Measurements from ENCODE around the gene PLVAP. TPM values are rescaled to one million over a fixed set of nuclear protein-coding genes. Genes with fewer than 3 reads are reported as not detected.

Gene PLVAP
- total RNA-seq, 2 experiments from 2014 or later = not detected

DNA sequence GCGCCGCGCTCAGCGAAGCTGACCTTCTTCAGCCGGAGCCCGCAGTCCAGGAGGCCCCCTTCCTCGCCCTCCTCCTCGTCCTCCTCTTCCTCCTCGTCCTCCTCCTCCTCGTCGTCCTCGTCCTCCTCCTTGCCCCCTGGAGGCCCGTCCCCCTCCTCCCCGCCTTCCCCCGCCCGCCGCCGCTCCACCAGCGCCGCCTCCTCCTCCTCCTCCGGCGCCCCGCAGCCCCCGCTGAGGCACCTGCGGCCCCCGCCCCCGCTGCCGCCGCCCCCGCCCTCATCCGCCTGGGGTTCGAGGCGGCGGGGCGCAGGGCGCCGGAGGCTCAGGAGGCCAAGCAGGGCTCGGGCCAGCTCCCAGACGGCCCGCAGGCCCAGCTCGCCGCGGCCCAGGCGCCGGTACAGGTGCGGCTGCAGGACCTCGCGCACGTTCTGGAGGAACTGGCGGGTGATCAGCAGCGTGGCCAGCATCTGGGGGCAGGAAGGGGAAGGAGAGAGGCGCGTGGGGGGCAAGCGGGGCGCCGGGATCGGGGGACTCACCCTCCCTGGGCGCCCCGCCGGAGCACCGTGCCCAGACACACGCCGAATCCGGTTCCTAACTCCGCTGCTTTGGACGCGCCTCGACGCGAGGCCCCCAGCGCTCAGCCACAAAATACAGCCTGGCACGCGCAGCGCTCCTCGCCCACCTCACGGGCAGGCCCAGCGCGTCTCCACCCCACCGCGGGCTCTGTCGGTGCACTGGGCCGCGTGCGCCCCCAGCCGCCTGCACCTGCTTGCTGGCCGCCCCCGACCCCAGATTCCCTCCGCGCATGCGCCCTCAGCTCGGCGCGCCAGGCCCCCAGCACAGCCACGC lies 48.4 kb downstream of the PLVAP start:
- TF ChIP-seq, protein P1, sequence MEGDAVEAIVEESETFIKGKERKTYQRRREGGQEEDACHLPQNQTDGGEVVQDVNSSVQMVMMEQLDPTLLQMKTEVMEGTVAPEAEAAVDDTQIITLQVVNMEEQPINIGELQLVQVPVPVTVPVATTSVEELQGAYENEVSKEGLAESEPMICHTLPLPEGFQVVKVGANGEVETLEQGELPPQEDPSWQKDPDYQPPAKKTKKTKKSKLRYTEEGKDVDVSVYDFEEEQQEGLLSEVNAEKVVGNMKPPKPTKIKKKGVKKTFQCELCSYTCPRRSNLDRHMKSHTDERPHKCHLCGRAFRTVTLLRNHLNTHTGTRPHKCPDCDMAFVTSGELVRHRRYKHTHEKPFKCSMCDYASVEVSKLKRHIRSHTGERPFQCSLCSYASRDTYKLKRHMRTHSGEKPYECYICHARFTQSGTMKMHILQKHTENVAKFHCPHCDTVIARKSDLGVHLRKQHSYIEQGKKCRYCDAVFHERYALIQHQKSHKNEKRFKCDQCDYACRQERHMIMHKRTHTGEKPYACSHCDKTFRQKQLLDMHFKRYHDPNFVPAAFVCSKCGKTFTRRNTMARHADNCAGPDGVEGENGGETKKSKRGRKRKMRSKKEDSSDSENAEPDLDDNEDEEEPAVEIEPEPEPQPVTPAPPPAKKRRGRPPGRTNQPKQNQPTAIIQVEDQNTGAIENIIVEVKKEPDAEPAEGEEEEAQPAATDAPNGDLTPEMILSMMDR (IDR thresholded peaks at IDR 0.05) = no peak
- Histone ChIP-seq H3K4me1 (ENCODE audit: insufficient read depth, low read length) (peaks cover 39% of the 10 kb centered on the region), H3K36me3 (ENCODE audit: insufficient read depth, low read length) (peaks cover 2% of the 10 kb centered on the region), H3K9me3 (ENCODE audit: control insufficient read depth in 1 of 2, insufficient read depth in 1 of 2, low read length in 2 of 2) (peaks cover 0 to 7% of the 10 kb centered on the region in 2 experiments), H3K27ac (ENCODE audit: low read depth in 1 of 2, low read length in 2 of 2) (peak overlapping the region in 1 of 2 donors; percentile 59), H3K27me3 (ENCODE audit: control insufficient read depth in 1 of 2, insufficient read depth in 2 of 2, low read length in 2 of 2) (no peaks in the 10 kb centered on the region), H3K4me3 (ENCODE audit: low read length) (peak overlapping the region; percentile 61)
- Mint-ChIP-seq H3K4me1 (ENCODE audit: low read depth) (peaks cover 16% of the 10 kb centered on the region), H3K4me3 (peak overlapping the region; percentile 71), H3K27me3 (no peaks in the 10 kb centered on the region), H3K9me3 (no peaks in the 10 kb centered on the region), H3K36me3 (ENCODE audit: low read depth) (peaks cover 1% of the 10 kb centered on the region), H3K27ac (no peak overlapping the region)
- CTCF ChIA-PET = interaction anchor here (0.6 to 3.5 kb wide), 3 partner anchors 12 to 80 kb away, joined by 3 to 13 read pairs (median 3); partner anchors contain the start of gene MRPL34
- POLR2A ChIA-PET = interaction anchor here (1.2 to 3.5 kb wide), 4 partner anchors 8 to 36 kb away, joined by 3 to 29 read pairs (median 7); partner anchors contain the start of genes DDA1 and MRPL34
- intact Hi-C loops (cut with DNase I, micrococcal nuclease) = no loop called here
- peak in 10 of 14 experiments; percentile 27 to 75 (median 56) for DNase-seq
- ATAC-seq (ENCODE audit: poor library complexity) = peak; percentile 48

DNA sequence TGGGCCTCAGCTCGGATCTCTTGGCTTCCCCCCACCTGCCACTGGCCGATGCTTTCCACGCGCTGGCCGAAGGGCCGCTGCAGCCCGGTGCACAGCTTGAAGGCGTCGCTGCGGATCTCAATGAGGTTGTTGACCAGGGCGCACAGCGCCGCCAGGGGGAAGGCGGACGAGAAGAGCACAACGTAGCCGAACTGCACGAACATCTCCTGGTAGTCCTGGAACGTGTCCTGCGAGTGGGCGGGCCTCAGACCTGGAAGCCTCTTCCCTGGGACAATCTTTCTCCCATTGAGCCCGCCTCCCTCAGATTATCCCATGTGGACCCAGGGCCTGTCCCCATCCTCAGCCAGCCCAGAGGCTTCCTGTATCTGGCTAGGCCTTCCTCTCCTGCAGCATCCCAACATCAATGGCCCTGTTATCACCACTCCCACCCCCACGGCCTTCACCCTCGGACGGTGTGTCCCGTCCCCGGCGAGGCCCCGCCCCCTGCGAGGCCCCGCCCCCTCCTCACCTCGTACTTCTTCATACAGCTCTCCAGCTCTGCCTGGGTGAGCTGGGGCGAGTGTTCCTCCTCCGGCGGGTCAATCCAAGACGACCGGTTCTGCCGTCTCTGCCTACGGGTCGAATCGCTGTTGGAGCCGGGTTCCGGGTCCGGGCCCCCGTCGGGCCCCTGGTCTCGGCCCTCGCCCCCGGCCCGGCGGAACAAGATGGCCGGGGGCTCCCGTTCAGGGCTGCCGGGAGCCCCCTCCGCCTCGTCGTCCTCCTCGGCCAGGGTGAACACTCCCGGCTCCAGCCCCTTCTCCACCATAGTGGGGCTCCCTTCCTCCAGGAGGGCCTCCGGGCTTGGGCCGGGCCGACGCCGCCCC lies 49.3 kb downstream of the PLVAP start:
- H3K27ac Mint-ChIP-seq = peak overlapping the region; percentile 51
- peaks cover 13% of the 10 kb centered on the region for H3K4me1 Mint-ChIP-seq (ENCODE audit: low read depth)
- H3K36me3 ChIP-seq (ENCODE audit: insufficient read depth, low read length) = no peaks in the 10 kb centered on the region
- ChIA-PET POLR2A (interaction anchor here (1.2 to 3.5 kb wide), 4 partner anchors 9 to 35 kb away, joined by 3 to 29 read pairs (median 7); partner anchors contain the start of genes DDA1 and MRPL34), CTCF (interaction anchor here (0.6 to 3.5 kb wide), 3 partner anchors 11 to 81 kb away, joined by 3 to 13 read pairs (median 3); partner anchors contain the start of gene MRPL34)
- DNase-seq = peak in 13 of 14 experiments; percentile 40 to 82 (median 54)
- intact Hi-C loops (cut with DNase I, micrococcal nuclease) = no loop called here
- no peaks in the 10 kb centered on the region for H3K27me3 Mint-ChIP-seq
- H3K4me3 ChIP-seq (ENCODE audit: low read length) = peak overlapping the region; percentile 61
- peaks cover 34% of the 10 kb centered on the region for H3K4me1 ChIP-seq (ENCODE audit: insufficient read depth, low read length)
- peaks cover 0 to 7% of the 10 kb centered on the region in 2 experiments for H3K9me3 ChIP-seq (ENCODE audit: control insufficient read depth in 1 of 2, insufficient read depth in 1 of 2, low read length in 2 of 2)
- peak overlapping the region; percentile 85 for H3K4me3 Mint-ChIP-seq
- H3K36me3 Mint-ChIP-seq (ENCODE audit: low read depth) = no peaks in the 10 kb centered on the region
- peak; percentile 73 for ATAC-seq (ENCODE audit: poor library complexity)
- no peaks in the 10 kb centered on the region for H3K27me3 ChIP-seq (ENCODE audit: control insufficient read depth in 1 of 2, insufficient read depth in 2 of 2, low read length in 2 of 2)
- TF ChIP-seq, protein P1 (IDR thresholded peaks at IDR 0.05) = no peak
- peak overlapping the region in 1 of 2 donors; percentile 59 for H3K27ac ChIP-seq (ENCODE audit: low read depth in 1 of 2, low read length in 2 of 2)
- no peaks in the 10 kb centered on the region for H3K9me3 Mint-ChIP-seq

DNA sequence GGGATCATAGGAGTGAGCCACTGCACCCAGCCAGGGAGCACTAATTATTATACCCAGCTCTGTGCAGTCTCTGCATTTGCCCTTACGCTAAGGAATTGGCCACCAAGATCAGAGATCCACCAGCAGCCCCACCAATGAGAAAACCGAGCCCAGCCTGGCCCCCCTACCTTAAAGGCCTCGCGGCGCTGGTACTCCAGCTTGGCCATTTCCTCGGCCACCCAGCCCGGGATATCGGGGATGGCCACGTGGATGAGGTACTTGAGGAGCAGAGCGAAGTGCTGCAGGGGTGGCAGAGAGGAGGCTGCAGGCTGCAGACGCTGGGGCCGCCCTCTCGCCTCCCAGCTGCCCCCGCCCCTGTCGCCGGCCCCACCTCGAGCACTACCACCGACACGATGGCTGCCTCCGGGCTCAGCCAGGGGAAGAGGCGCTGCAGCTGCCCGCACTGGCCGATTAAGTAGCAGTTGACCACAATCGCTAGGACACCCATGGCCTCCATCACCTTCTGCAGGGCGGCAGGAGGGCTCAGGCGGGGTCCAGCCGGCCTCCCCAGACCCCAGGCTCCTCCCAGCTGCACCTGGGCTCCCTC lies 50.0 kb downstream of the PLVAP start:
- H3K9me3 ChIP-seq (ENCODE audit: control insufficient read depth in 1 of 2, insufficient read depth in 1 of 2, low read length in 2 of 2) = peaks cover 0 to 7% of the 10 kb centered on the region in 2 experiments
- POLR2A ChIA-PET = interaction anchor here (1.8 kb wide), 1 partner anchor 21 kb away, joined by 9 read pairs; the partner anchor contains the start of gene MRPL34
- Mint-ChIP-seq H3K9me3 (no peaks in the 10 kb centered on the region), H3K4me3 (peak overlapping the region; percentile 63), H3K27me3 (no peaks in the 10 kb centered on the region), H3K4me1 (ENCODE audit: low read depth) (peaks cover 15% of the 10 kb centered on the region), H3K36me3 (ENCODE audit: low read depth) (peaks cover 7% of the 10 kb centered on the region), H3K27ac (no peak overlapping the region)
- no peak for ATAC-seq (ENCODE audit: poor library complexity)
- no peaks in the 10 kb centered on the region for H3K27me3 ChIP-seq (ENCODE audit: control insufficient read depth in 1 of 2, insufficient read depth in 2 of 2, low read length in 2 of 2)
- CTCF ChIA-PET = interaction anchor here (2.2 to 3.5 kb wide), 2 partner anchors 22 to 35 kb away, joined by 10 to 13 read pairs; partner anchors contain the start of gene MRPL34
- TF ChIP-seq, protein P1 (IDR thresholded peaks at IDR 0.05) = no peak
- peaks cover 28% of the 10 kb centered on the region for H3K4me1 ChIP-seq (ENCODE audit: insufficient read depth, low read length)
- H3K4me3 ChIP-seq (ENCODE audit: low read length) = no peak overlapping the region
- intact Hi-C loops (cut with DNase I, micrococcal nuclease) = no loop called here
- H3K27ac ChIP-seq (ENCODE audit: low read depth in 1 of 2, low read length in 2 of 2) = no peak overlapping the region
- DNase-seq = peak in 1 of 14 experiments; percentile 41
- H3K36me3 ChIP-seq (ENCODE audit: insufficient read depth, low read length) = no peaks in the 10 kb centered on the region
